ENCODE results near the gene KCNQ5. TPM values are rescaled to one million over a fixed set of nuclear protein-coding genes. Genes with fewer than 3 reads are reported as not detected.

Gene KCNQ5
- total and polyA plus RNA-seq, 10 of the 15 experiments (the other 5 are each of a cell fraction or from before 2014, with no cell fraction given): 0.60 to 16.2 (median 3.2) TPM

GRCh38 chr6:72649032-72649984 lies 27.4 kb downstream of the KCNQ5 start (continued):
- TF ChIP-seq USF2 (IDR thresholded peaks at IDR 0.05; ENCODE audit: borderline replicate concordance, low read depth, low read length) (no peak; the same call in 1 of the 2 replicates), MLLT1 (IDR thresholded peaks at IDR 0.05) (no peak), NR2F1 (conservative IDR thresholded peaks at IDR 0.05) (peak; percentile 98), FOXK2 (IDR thresholded peaks at IDR 0.05) (no peak), HDAC6 (IDR thresholded peaks at IDR 0.05; ENCODE audit: unreplicated experiment) (no peak), ZZZ3 (IDR thresholded peaks at IDR 0.05; ENCODE audit: control insufficient read depth, insufficient read length, low read depth) (no peak), RCOR1 (conservative IDR thresholded peaks at IDR 0.05; ENCODE audit: low read depth, low read length) (no peak), SMAD1 (IDR thresholded peaks at IDR 0.05; ENCODE audit: low read depth, partially characterized antibody) (peak; percentile 39), HSF1 (IDR thresholded peaks at IDR 0.05; ENCODE audit: low read depth, low read length) (no peak), MTA2 (IDR thresholded peaks at IDR 0.05; ENCODE audit: low read depth) (no peak), ZNF274 (IDR thresholded peaks at IDR 0.05; ENCODE audit: insufficient read depth, insufficient read length) (no peak), EP300 (IDR thresholded peaks at IDR 0.05; ENCODE audit: borderline replicate concordance in 1 of 2, control insufficient read depth in 1 of 2, low read depth in 2 of 2, low read length in 2 of 2) (peak; percentile 66 to 82; a peak in 3 of 4 replicates), RAD51 (IDR thresholded peaks at IDR 0.05) (peak; percentile 56; the same call in 1 of the 2 replicates), SUPT20H (IDR thresholded peaks at IDR 0.05; ENCODE audit: borderline replicate concordance, control insufficient read depth, low read depth, low read length) (no peak), SMC3 (IDR thresholded peaks at IDR 0.05; ENCODE audit: borderline replicate concordance, low read length) (no peak), ZNF217 (IDR thresholded peaks at IDR 0.05) (peak; percentile 73), SIX5 (IDR thresholded peaks at IDR 0.05; ENCODE audit: low read depth, low read length, severe bottlenecking) (no peak), GABPA (IDR thresholded peaks at IDR 0.05; ENCODE audit: low read depth) (peak; percentile 46; the same call in 1 of the 2 replicates), ZNF207 (IDR thresholded peaks at IDR 0.05; ENCODE audit: borderline replicate concordance) (no peak), ZNF384 (IDR thresholded peaks at IDR 0.05; ENCODE audit: borderline replicate concordance, low read depth, low read length) (no peak), ESRRA (IDR thresholded peaks at IDR 0.05; ENCODE audit: low read length) (no peak), E4F1 (IDR thresholded peaks at IDR 0.05; ENCODE audit: borderline replicate concordance, partially characterized antibody) (no peak)

Data from GM12878 (cell line).